IPS-15b (cell line): ENCODE measurements around the gene TBC1D3L.
"Not testable (repeated sequence)": the region's sequence is repeated elsewhere in the genome, so short reads cannot be mapped to it uniquely, and the experiment has no call there.

ENCODE experiments used
- H3K27me3 ChIP-seq: one replicate; pipeline ENCODE4 v1.6.1; 2013; ENCODE audit warnings: low read length; ENCODE audit not compliant: control insufficient read depth, insufficient read depth
- H3K36me3 ChIP-seq: one replicate; pipeline ENCODE4 v1.6.1; 2013; ENCODE audit warnings: low read length; ENCODE audit not compliant: control insufficient read depth, insufficient read depth
- H3K4me1 ChIP-seq: one replicate; pipeline ENCODE4 v1.6.1; 2013; ENCODE audit warnings: mild to moderate bottlenecking, low read length; ENCODE audit not compliant: control insufficient read depth, insufficient read depth
- H3K4me3 ChIP-seq: one replicate; pipeline ENCODE4 v1.5.1; 2013; ENCODE audit warnings: low read depth, low read length
- H3K9ac ChIP-seq: one replicate; pipeline ENCODE4 v1.6.1; 2013; ENCODE audit warnings: low read depth, mild to moderate bottlenecking, low read length
- H3K9me3 ChIP-seq: one replicate; pipeline ENCODE4 v1.6.1; 2013; ENCODE audit warnings: mild to moderate bottlenecking, low read length; ENCODE audit not compliant: control insufficient read depth, insufficient read depth

TBC1D3L gene

DNA sequence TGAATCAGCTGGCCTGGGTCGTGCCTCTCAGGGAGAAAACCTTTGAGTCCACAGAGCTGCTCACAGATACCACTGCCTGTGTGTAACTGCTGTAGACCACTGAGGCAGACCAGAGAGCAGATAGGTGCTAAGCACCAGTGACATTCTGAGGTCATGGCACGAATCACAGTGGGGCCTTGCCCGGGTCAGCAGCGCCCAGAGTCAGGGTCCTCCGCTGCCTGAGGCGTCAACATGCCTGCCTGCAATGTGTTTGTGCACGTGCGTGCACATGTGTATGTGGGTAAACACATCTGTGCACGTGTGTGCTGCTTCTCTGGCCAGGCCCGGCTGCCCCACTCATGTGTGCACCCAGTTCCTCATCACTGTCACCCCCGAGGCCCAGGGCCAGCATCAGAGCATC is at the start of gene TBC1D3L:
Gene TBC1D3L, minus strand, starts transcription at position 101 of the 400 bp plus-strand sequence. CDS start 1,540 bp downstream, outside the sequence.
- not testable (repeated sequence) for H3K36me3 ChIP-seq

DNA sequence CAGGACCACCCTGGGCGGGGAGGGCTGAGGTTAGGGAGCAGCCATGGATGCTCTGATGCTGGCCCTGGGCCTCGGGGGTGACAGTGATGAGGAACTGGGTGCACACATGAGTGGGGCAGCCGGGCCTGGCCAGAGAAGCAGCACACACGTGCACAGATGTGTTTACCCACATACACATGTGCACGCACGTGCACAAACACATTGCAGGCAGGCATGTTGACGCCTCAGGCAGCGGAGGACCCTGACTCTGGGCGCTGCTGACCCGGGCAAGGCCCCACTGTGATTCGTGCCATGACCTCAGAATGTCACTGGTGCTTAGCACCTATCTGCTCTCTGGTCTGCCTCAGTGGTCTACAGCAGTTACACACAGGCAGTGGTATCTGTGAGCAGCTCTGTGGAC is 14.8 kb upstream of the TBC1D3L start, which contains the start of gene TBC1D3D:
Gene TBC1D3D, plus strand, starts transcription at position 301 of the 400 bp plus-strand sequence. CDS start 1,585 bp downstream, outside the sequence.
- H3K9me3 ChIP-seq, H3K27me3 ChIP-seq, H3K36me3 ChIP-seq, H3K4me1 ChIP-seq, H3K9ac ChIP-seq, H3K4me3 ChIP-seq: not testable (repeated sequence)

More for the DNA sequence above, at the start of gene TBC1D3L:
- H3K4me1 ChIP-seq, H3K9ac ChIP-seq, H3K4me3 ChIP-seq, H3K9me3 ChIP-seq, H3K27me3 ChIP-seq: not testable (repeated sequence)
